Caki2 (cell line): ENCODE measurements around the gene CD59. TPM values are rescaled to one million over a fixed set of nuclear protein-coding genes. Genes with fewer than 3 reads are reported as not detected.

Source experiments
- DNase-seq: peaks from one replicate; pipeline ENCODE4 v3.0.0-alpha.2; 2015; ENCODE audit warnings: low read depth
- in situ Hi-C: cut with HindIII; loops from 2 replicates; pipeline ENCODE4 v1.10.0; 2016; ENCODE audit warnings: low sequenced_read_pairs, low pct_unique_long_range_greater_than_20kb, mixed read lengths
- total RNA-seq: library from RNA; depleted of rRNA; stranded (reverse); fragments of >200 nt; shearing (Covaris generic); gene quantifications from 2 replicates; pipeline ENCODE4 v1.2.3, GENCODE V29; 2014; ENCODE audit warnings: low replicate concordance; rRNA removed

Gene CD59, protein sequence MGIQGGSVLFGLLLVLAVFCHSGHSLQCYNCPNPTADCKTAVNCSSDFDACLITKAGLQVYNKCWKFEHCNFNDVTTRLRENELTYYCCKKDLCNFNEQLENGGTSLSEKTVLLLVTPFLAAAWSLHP
- total RNA-seq, result 131 and 219 TPM in 2 replicates

DNA sequence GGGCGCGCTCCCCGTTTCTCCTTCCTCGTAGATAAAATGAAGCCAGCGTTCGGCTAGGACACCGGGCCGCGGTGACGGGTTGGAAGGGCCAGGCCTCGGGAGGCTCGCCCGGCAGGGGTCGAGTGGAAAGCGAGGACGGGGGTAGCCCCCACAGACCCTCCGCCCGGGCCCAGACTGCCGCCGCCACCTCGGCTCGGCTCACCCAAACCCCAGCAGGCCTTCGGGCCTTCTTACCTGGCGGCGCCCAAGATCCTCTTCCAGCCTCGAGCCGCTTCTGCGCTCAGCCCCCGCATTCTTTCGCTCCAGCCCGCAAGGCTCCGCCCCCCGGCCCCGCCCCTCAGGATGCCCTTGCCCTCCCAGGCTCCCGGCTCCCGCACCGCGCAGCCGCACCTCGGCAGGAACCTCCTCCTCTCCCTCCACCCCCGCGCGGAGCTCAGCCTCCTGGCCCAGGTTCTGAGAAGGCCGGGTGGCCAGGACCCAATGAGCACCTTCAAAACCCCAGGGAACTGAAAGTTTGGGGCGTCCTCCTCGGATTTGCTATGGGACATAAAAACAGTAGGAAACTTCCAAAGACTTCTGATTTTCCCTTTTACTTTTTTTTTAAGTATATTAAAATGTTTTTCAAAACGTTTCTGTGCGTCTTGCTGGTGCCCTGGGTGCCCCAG lies at the start of gene CD59:
Gene CD59, minus strand, starts transcription at position 276 of the 665 bp plus-strand sequence. CDS start 13,978 bp downstream, outside the sequence.
- peak; percentile 75 for DNase-seq
- in situ Hi-C loops, result no loop called here

DNA sequence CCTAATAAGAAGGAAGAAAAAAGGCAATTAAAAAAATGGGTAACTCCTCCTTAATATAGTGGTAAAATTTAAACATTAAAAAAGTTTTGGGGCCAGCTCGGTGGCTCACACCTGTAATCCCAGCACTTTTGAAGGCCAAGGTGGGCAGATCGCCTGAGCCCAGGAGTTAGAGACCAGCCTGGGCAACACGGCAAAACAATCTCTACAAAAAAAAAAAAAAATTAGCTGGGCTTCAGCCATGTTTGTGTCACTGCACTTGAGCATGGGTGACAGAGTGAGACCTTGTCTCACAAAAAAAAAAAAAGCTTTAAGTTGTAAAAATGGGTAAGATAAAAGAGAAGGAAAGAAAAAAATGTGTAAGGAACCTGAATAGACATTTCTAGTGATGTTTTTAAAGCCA lies 49.4 kb upstream of the CD59 start:
- in situ Hi-C loops, result no loop called here
- no peak for DNase-seq

GRCh38 chr11:33779849-33780528 lies 43.8 kb upstream of the CD59 start:
- no peak for DNase-seq
- in situ Hi-C loops, result no loop called here

DNA sequence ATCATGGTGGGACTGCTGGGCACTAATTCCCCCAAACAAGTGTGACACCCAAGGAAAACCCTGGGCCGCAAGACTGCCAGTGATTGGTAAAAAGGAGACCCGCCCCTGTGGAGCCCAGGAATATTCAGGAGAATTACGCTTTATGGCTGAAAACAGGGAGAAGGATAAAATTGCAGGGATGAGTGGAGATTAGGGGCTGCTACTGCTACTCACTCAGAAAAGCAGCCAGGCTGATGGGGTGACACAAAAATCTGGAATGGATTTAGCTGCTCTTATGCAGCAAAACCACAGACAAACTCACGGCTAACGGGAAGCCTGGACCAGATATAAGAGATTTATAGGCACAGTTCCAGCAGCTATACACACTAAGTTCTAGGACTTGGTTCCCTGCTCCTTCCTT lies 42.5 kb upstream of the CD59 start:
- in situ Hi-C loops, result no loop called here
- no peak for DNase-seq

GRCh38 chr11:33777906-33778305 lies 41.7 kb upstream of the CD59 start:
- no peak for DNase-seq
- in situ Hi-C loops, result no loop called here

DNA sequence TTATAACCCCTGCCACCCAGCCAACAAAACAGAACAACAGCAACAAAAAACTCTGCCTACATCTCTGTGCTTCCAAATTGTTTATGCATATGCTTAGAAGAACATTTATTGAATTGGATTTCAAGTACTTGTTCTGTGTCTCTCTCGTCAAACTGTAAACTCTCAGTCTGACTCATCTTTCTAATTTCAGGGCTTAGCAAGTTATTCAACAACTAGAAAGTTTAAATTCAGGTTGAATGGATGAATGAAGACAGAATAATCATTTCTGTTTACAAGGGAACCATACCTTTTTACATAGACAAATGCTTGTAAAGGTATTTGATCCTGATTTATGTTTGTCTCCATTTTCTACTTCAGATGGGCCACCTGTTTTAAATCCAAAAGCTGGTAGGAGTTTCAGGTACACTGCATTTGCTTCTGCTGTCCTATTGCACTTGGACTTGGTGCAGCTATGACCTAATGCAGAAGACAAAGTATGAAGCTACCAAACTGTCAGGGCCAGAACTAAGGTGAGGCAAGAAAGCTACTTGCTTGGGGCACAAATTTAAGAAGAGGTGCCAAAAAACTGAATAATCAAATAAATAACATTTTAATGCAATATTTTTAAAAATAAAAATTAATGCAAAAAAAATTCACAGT lies 39.7 kb upstream of the CD59 start:
- DNase-seq, result peak; percentile 29
- in situ Hi-C loops, result no loop called here

- no peak for DNase-seq
- in situ Hi-C loops, result no loop called here
Observed at GRCh38 chr11:33775467-33775807, 39.2 kb upstream of the CD59 start.

- in situ Hi-C loops, result no loop called here
- DNase-seq, result no peak
Observed at GRCh38 chr11:33774736-33775466, 38.7 kb upstream of the CD59 start.

- DNase-seq, result peak; percentile 48
- in situ Hi-C loops, result no loop called here
Observed at GRCh38 chr11:33773987-33774735, 37.9 kb upstream of the CD59 start, which contains the start of gene FBXO3. TSS of gene FBXO3 (minus strand) at chr11:33774520. CDS start at chr11:33774497, 23 bp downstream.

- no peak for DNase-seq
- in situ Hi-C loops, result no loop called here
Observed at GRCh38 chr11:33773404-33773986, 37.3 kb upstream of the CD59 start.

GRCh38 chr11:33772870-33773269 lies 36.6 kb upstream of the CD59 start:
- in situ Hi-C loops, result no loop called here
- DNase-seq, result no peak

GRCh38 chr11:33772300-33772699 lies 36.1 kb upstream of the CD59 start:
- in situ Hi-C loops, result no loop called here
- DNase-seq, result no peak

DNA sequence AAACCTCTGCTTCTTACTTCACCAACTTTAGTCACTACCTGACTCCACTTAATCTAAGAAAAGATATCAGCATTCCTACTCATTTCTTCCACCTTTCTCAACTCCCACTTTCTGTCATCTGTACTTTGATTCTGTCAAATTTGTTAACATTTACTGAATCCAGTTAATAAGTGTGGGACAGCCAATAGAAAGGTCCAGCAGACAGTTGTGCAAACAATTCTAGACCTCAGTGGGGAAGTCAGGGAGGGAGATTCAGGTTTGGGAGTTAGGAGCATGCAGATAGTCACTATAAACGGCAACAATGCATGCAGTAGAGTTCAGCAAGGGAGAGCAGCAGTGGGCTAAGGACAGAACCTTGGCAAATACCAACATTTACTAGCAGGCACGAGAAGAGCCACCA lies 34.0 kb upstream of the CD59 start:
- DNase-seq, result no peak
- in situ Hi-C loops, result no loop called here

GRCh38 chr11:33769542-33769941 lies 33.3 kb upstream of the CD59 start:
- no peak for DNase-seq
- in situ Hi-C loops, result no loop called here

DNA sequence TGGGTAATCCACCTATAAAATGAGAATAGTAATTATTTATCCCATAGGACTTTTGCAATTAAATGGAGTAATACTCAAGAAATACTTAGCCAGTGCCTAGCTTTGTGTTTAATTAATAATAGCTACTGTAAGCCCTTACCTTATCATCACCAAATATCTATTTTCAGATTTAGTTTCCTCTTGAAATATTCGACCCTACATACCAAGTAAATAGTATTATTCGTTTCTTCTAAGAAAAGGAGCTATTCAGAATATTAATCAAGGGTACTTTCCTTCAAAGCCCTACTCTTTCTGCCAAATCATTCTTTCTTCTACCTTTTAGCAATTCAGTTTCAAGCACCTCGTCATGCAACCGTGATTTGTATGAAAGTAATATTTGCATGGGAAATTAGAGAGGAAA lies 31.4 kb upstream of the CD59 start:
- no peak for DNase-seq
- in situ Hi-C loops, result no loop called here

DNA sequence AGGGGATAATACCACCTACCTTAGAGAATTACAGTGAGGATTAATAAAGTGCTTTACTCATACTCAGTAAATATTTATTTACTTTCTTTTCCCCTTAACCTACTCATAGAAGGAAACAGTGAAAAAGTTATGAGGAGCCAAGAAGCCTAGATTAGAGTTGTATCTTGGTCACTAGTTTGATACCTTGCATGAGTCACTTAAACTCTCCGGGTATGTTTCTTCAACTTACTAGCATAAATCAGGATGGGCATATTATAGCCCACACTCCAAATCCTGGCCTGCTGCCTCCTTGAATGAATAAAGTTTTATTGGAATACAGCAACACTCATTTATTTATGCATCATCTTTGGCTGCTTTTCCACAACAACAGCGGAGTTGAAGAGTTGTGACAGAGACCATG lies 29.9 kb upstream of the CD59 start:
- no peak for DNase-seq
- in situ Hi-C loops, result no loop called here

GRCh38 chr11:33761471-33761870 lies 25.2 kb upstream of the CD59 start:
- no peak for DNase-seq
- in situ Hi-C loops, result no loop called here
